ENCODE measurements around the gene BCAR3. TPM values are rescaled to one million over a fixed set of nuclear protein-coding genes. Genes with fewer than 3 reads are reported as not detected.

Gene BCAR3
- total RNA-seq, 4 donors from 2014 or later: 17.1 to 25.0 (median 22.9) TPM

DNA sequence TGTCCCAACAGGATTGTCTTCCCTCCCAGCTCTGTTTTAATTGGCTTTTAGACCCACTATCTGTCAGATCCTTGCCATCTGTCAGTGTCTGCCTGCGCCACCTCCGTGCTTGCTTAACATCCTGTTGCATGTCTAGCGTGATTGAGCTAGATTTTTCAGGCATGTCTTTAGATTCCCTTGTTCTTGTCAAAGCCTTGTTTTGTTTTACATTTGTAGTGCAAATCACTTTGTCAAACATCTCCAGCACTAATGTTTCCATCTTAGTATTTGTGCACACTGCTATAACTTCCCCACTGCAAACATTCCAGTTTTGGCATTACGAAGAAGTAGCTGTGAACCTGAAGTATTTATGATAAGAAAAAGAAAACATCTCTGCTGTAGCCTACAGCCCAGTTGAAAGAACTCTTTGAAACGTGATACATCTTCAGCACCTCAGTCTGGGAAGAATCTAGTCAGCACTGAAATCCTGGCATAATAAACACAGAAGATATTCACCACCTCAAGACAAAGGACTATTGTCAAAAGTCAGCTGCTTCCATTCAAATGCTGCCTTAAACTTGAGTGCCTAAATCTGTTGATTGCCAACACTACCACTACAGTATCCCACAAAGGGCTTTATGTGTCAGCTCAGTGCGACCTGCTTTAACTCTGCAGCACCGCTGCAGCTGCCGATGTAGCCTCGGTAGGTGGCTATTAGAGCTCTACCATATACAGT lies 128.7 kb downstream of the BCAR3 start:
- Histone ChIP-seq H3K4me1 (peaks cover 41 to 51% of the 10 kb centered on the region in 2 donors), H3K36me3 (peaks cover 0 to 9% of the 10 kb centered on the region in 2 donors), H3K27me3 (no peaks in the 10 kb centered on the region), H3K27ac (peak overlapping the region; percentile 71 to 80 (median 76)), H3K4me3 (no peak overlapping the region), H3K9me3 (no peaks in the 10 kb centered on the region)
- DNase-seq (no peak), ATAC-seq (peak; percentile 55 to 63)
- in situ Hi-C loops (cut with MboI; ENCODE audit: low sequenced_read_pairs in 4 of 4): no loop called here
- TF ChIP-seq, protein P1, sequence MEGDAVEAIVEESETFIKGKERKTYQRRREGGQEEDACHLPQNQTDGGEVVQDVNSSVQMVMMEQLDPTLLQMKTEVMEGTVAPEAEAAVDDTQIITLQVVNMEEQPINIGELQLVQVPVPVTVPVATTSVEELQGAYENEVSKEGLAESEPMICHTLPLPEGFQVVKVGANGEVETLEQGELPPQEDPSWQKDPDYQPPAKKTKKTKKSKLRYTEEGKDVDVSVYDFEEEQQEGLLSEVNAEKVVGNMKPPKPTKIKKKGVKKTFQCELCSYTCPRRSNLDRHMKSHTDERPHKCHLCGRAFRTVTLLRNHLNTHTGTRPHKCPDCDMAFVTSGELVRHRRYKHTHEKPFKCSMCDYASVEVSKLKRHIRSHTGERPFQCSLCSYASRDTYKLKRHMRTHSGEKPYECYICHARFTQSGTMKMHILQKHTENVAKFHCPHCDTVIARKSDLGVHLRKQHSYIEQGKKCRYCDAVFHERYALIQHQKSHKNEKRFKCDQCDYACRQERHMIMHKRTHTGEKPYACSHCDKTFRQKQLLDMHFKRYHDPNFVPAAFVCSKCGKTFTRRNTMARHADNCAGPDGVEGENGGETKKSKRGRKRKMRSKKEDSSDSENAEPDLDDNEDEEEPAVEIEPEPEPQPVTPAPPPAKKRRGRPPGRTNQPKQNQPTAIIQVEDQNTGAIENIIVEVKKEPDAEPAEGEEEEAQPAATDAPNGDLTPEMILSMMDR (IDR thresholded peaks at IDR 0.05 in 4 of 5, conservative IDR thresholded peaks at IDR 0.05 in 1 of 5): no peak
- TF ChIP-seq POLR2A (IDR thresholded peaks at IDR 0.05): no peak
- intact Hi-C loops (cut with DNase I; ENCODE audit: low total_unique reads): loop anchor here (5.0 kb wide), 1 partner anchor 106 kb away; the partner anchor contains the start of gene FNBP1L

- H3K27me3 ChIP-seq: no peaks in the 10 kb centered on the region
- H3K36me3 ChIP-seq: peaks cover 0 to 9% of the 10 kb centered on the region in 2 donors
- no peak overlapping the region for H3K4me3 ChIP-seq
- peaks cover 29 to 34% of the 10 kb centered on the region in 2 donors for H3K4me1 ChIP-seq
- no peak for ATAC-seq
- TF ChIP-seq, protein P1 (IDR thresholded peaks at IDR 0.05 in 4 of 5, conservative IDR thresholded peaks at IDR 0.05 in 1 of 5): no peak
- TF ChIP-seq POLR2A (IDR thresholded peaks at IDR 0.05): no peak
- no peak for DNase-seq
- no peak overlapping the region for H3K27ac ChIP-seq
- no peaks in the 10 kb centered on the region for H3K9me3 ChIP-seq
- in situ Hi-C loops (cut with MboI; ENCODE audit: low sequenced_read_pairs in 4 of 4): no loop called here
- intact Hi-C loops (cut with DNase I; ENCODE audit: low total_unique reads): loop anchor here (5.0 kb wide), 1 partner anchor 103 kb away; the partner anchor contains the start of gene FNBP1L
Measured at GRCh38 chr1:93549811-93550210, 131.8 kb downstream of the BCAR3 start.

- H3K4me3 ChIP-seq: no peak overlapping the region
- H3K27ac ChIP-seq: no peak overlapping the region
- no peaks in the 10 kb centered on the region for H3K27me3 ChIP-seq
- ATAC-seq (no peak), DNase-seq (no peak)
- no peaks in the 10 kb centered on the region for H3K9me3 ChIP-seq
- H3K4me1 ChIP-seq: peaks cover 22 to 28% of the 10 kb centered on the region in 2 donors
- intact Hi-C loops (cut with DNase I; ENCODE audit: low total_unique reads) (no loop called here), in situ Hi-C loops (cut with MboI; ENCODE audit: low sequenced_read_pairs in 4 of 4) (no loop called here)
- H3K36me3 ChIP-seq: peaks cover 0 to 9% of the 10 kb centered on the region in 2 donors
- TF ChIP-seq, protein P1 (IDR thresholded peaks at IDR 0.05 in 4 of 5, conservative IDR thresholded peaks at IDR 0.05 in 1 of 5): no peak
- no peak for TF ChIP-seq POLR2A (IDR thresholded peaks at IDR 0.05)
Measured at GRCh38 chr1:93549131-93549530, 132.5 kb downstream of the BCAR3 start.

GRCh38 chr1:93546162-93546863 lies 135.3 kb downstream of the BCAR3 start:
- peaks cover 0 to 9% of the 10 kb centered on the region in 2 donors for H3K36me3 ChIP-seq
- DNase-seq (no peak), ATAC-seq (no peak)
- intact Hi-C loops (cut with DNase I; ENCODE audit: low total_unique reads): no loop called here
- no peak overlapping the region for H3K4me3 ChIP-seq
- no peak overlapping the region for H3K27ac ChIP-seq
- in situ Hi-C loops (cut with MboI; ENCODE audit: low sequenced_read_pairs in 4 of 4): no loop called here
- H3K9me3 ChIP-seq: no peaks in the 10 kb centered on the region
- no peaks in the 10 kb centered on the region for H3K27me3 ChIP-seq
- TF ChIP-seq POLR2A (IDR thresholded peaks at IDR 0.05): no peak
- TF ChIP-seq, protein P1 (IDR thresholded peaks at IDR 0.05 in 4 of 5, conservative IDR thresholded peaks at IDR 0.05 in 1 of 5): no peak
- H3K4me1 ChIP-seq: peaks cover 0 to 7% of the 10 kb centered on the region in 2 donors

Measured in gastrocnemius medialis (tissue), 4 donors.